ENCODE measurements around the gene EP400. TPM values are rescaled to one million over a fixed set of nuclear protein-coding genes. Genes with fewer than 3 reads are reported as not detected.

Gene EP400
- total and polyA plus RNA-seq, 2 of the 8 experiments (the other 6 are each of a cell fraction or from before 2014, with no cell fraction given): 13.1 to 69.7 TPM

DNA sequence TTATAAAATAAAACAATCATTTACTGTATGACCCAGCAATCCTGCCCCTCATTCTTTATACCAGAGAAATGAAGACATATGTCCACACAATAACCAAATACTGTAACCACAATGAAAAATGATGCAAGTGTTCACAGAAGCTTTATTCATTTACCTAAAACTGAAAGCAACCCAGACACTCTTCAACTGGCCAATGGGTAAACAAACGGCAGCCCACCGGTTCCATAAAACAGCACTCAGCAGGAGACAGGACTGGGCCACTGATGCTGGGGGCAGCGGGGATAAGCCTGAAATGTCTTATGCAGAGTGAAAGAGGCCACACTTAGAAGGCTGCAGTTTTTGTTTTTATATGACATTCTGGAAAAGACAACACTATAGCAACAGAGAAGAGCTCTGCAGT lies 179.3 kb downstream of the EP400 start:
- no peak overlapping the region for H2AFZ ChIP-seq (ENCODE audit: low read length)
- H2BK15ac ChIP-seq (ENCODE audit: low read length): no peak overlapping the region
- TF ChIP-seq SP1 (IDR thresholded peaks at IDR 0.05; ENCODE audit: low read depth, low read length) (no peak), RFX5 (IDR thresholded peaks at IDR 0.05; ENCODE audit: borderline replicate concordance, low read depth, low read length) (no peak), CBX8 (IDR thresholded peaks at IDR 0.05; ENCODE audit: borderline replicate concordance, low read depth, low read length) (no peak), TCF12 (IDR thresholded peaks at IDR 0.05; ENCODE audit: low read depth, low read length) (no peak), E2F6 (IDR thresholded peaks at IDR 0.05) (no peak), TAF1 (IDR thresholded peaks at IDR 0.05; ENCODE audit: low read depth, low read length) (no peak), CBX5 (IDR thresholded peaks at IDR 0.05; ENCODE audit: low read depth, low read length) (no peak), YY1 (IDR thresholded peaks at IDR 0.05; ENCODE audit: low read depth, low read length) (no peak)
- TF ChIP-seq, protein P1, sequence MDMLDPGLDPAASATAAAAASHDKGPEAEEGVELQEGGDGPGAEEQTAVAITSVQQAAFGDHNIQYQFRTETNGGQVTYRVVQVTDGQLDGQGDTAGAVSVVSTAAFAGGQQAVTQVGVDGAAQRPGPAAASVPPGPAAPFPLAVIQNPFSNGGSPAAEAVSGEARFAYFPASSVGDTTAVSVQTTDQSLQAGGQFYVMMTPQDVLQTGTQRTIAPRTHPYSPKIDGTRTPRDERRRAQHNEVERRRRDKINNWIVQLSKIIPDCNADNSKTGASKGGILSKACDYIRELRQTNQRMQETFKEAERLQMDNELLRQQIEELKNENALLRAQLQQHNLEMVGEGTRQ (IDR thresholded peaks at IDR 0.05; ENCODE audit: low read length): no peak
- H3K56ac ChIP-seq (replicated peaks; ENCODE audit: insufficient read length, low read depth, low read length): no peak overlapping the region
- no peak overlapping the region for H2BK12ac ChIP-seq (ENCODE audit: low read depth, low read length)
- H4K5ac ChIP-seq (ENCODE audit: insufficient read length, low read depth, low read length): no peak overlapping the region
- H2BK5ac ChIP-seq (ENCODE audit: low read depth, low read length): no peak overlapping the region
- no peak overlapping the region for H3K4me2 ChIP-seq (ENCODE audit: insufficient read depth in 1 of 2, low read depth in 2 of 2, low read length in 2 of 2)
- no peak overlapping the region for H2BK20ac ChIP-seq (ENCODE audit: low read length)
- no peak overlapping the region for H3K14ac ChIP-seq (ENCODE audit: insufficient read length)
- no peak overlapping the region for H2AK5ac ChIP-seq (ENCODE audit: low read depth, low read length)
- no peaks in the 10 kb centered on the region for H3K4me1 ChIP-seq (replicated peaks in 1 of 4; ENCODE audit: control insufficient read depth in 3 of 4, insufficient read depth in 4 of 4, low read length in 3 of 4)
- no peak overlapping the region for H3K4ac ChIP-seq (replicated peaks; ENCODE audit: insufficient read length, low read depth, low read length)
- CTCF ChIA-PET (ENCODE audit: partially characterized antibody): no interaction called here
- no peak overlapping the region for H3K23ac ChIP-seq (ENCODE audit: insufficient read length)
- WGBS, 2 experiments (ENCODE audit: extremely low coverage in 1 of 2, insufficient coverage in 1 of 2, insufficient read length in 1 of 2, insufficient replicate concordance in 2 of 2, low coverage in 1 of 2, low lambda C conversion rate in 2 of 2, missing lambda C conversion rate in 1 of 2): 84% methylated on average over 3 of the region's 3 CpGs; no CpG with 5 or more reads in 1 of the 2 experiments
- POLR2A ChIA-PET (ENCODE audit: partially characterized antibody): no interaction called here
- H3K27ac ChIP-seq (ENCODE audit: low read depth, low read length): no peak overlapping the region
- FAIRE-seq: no peak
- H4K8ac ChIP-seq (ENCODE audit: extremely low read depth, insufficient read depth, low read length): no peak overlapping the region
- H3K9me3 ChIP-seq (ENCODE audit: insufficient read depth in 2 of 2, low read depth in 1 of 2, low read length in 1 of 2): peaks cover 10 to 29% of the 10 kb centered on the region in 2 experiments
- peaks cover 0 to 2% of the 10 kb centered on the region in 2 experiments for H4K20me1 ChIP-seq (replicated peaks in 1 of 2; ENCODE audit: control insufficient read depth in 1 of 2, insufficient read depth in 2 of 2, low read length in 2 of 2)
- H4K91ac ChIP-seq (replicated peaks; ENCODE audit: insufficient read length, low read length): no peak overlapping the region
- peaks cover 0 to 35% (median 20%) of the 10 kb centered on the region in 4 experiments; a peak in 6 of 8 replicates for H3K36me3 ChIP-seq (ENCODE audit: control insufficient read depth in 2 of 4, insufficient read depth in 4 of 4, low read length in 3 of 4)
- no peak overlapping the region for H3K18ac ChIP-seq (ENCODE audit: extremely low read depth, low read length)
- no peaks in the 10 kb centered on the region for H3K79me1 ChIP-seq (ENCODE audit: low read depth, low read length)
- no peak overlapping the region for H2BK120ac ChIP-seq (replicated peaks; ENCODE audit: low read depth, low read length)
- H3K9ac ChIP-seq (replicated peaks in 1 of 4; ENCODE audit: extremely low read depth in 1 of 4, low read depth in 3 of 4, low read length in 3 of 4): no peak overlapping the region
- no peaks in the 10 kb centered on the region; a peak in 2 of 7 replicates for H3K27me3 ChIP-seq (replicated peaks in 1 of 4; ENCODE audit: control insufficient read depth in 3 of 4, extremely low read depth in 1 of 4, insufficient read depth in 3 of 4, low read length in 3 of 4)
- DNase-seq (ENCODE audit: low read depth in 1 of 2, low spot score in 2 of 2): no peak
- no peak overlapping the region for H3K4me3 ChIP-seq (ENCODE audit: extremely low read depth in 1 of 4, insufficient read depth in 2 of 4, low read depth in 3 of 4, low read length in 4 of 4)
- H3K79me2 ChIP-seq (ENCODE audit: control insufficient read depth in 1 of 2, insufficient read depth in 2 of 2, low read length in 2 of 2): no peaks in the 10 kb centered on the region
- peaks cover 3% of the 10 kb centered on the region; the same call in 1 of the 2 replicates for H3K23me2 ChIP-seq (ENCODE audit: low read depth, low read length)

Data from H1 (cell line).